Stomach (tissue), 4 donors: ENCODE measurements around the gene CASP8AP2.
"Not testable (repeated sequence)": the region's sequence is repeated elsewhere in the genome, so short reads cannot be mapped to it uniquely, and the experiment has no call there.

Experiments used
- CTCF ChIP-seq, 7 experiments: fragments of 450-650 bp in 4 of 7; fragments of 200-600 bp in 3 of 7; sonication (generic) in 3 of 7; IDR thresholded peaks; one replicate each; pipeline ENCODE4 v1.5.1; 2016 to 2019; ENCODE audit warnings: antibody characterized with exemption in 7 of 7, control low read depth in 2 of 7, mild to moderate bottlenecking in 1 of 7
- EP300 ChIP-seq: sonication (generic); formaldehyde crosslinking; IDR thresholded peaks from one replicate; pipeline ENCODE4 v1.6.1; 2017; ENCODE audit warnings: antibody characterized with exemption
- POLR2A ChIP-seq, 4 donors: fragments of 450-650 bp; IDR thresholded peaks; one replicate each; pipeline ENCODE4 v1.6.1; 2016; ENCODE audit warnings: antibody characterized with exemption in 4 of 4, control low read depth in 2 of 4, mild to moderate bottlenecking in 1 of 4, moderate library complexity in 1 of 4
- POLR2AphosphoS5 ChIP-seq, 3 donors: sonication (generic); formaldehyde crosslinking; IDR thresholded peaks; one replicate each; pipeline ENCODE4 v1.6.1; 2016; ENCODE audit warnings: antibody characterized with exemption in 3 of 3

DNA sequence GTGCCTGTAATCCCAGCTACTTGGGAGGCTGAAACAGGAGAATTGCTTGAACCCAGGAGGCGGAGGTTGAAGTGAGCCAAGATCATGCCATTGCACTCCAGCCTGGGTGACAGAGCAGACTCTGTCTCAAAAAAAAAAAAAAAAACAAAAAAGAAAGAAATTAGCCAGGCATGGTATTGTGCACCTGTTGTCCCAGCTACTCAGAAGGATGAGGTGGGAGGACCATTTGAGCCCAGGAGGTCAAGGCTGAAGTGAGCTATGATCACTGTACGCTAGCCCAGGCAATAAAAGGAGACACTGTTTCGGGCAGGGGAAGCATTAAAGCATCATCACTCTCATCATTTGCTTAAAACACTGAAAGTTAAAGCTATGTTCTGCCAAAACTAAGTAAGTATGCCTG is 16.3 kb upstream of the CASP8AP2 start:
- TF ChIP-seq CTCF (IDR thresholded peaks at IDR 0.05); POLR2A (IDR thresholded peaks at IDR 0.05); POLR2AphosphoS5 (IDR thresholded peaks at IDR 0.05); EP300: not testable (repeated sequence)
